ENCODE data around the gene UBAC2. TPM values are rescaled to one million over a fixed set of nuclear protein-coding genes. Genes with fewer than 3 reads are reported as not detected.

The UBAC2 gene
- total and polyA plus RNA-seq, 2 donors (not counting 3 experiments of a cell fraction or from before 2014, with no cell fraction given): 45.7 to 54.4 TPM

- no peak for DNase-seq (ENCODE audit: low read depth, low spot score)
- no peak for FAIRE-seq
- H3K9me1 ChIP-seq (replicated peaks; ENCODE audit: control insufficient read depth, extremely low read depth, insufficient read depth, low read length): no peaks in the 10 kb centered on the region
- intact Hi-C loops (cut with micrococcal nuclease) (no loop called here), dilution Hi-C loops (cut with MboI; ENCODE audit: extremely low pct_ligation_motif_present, low sequenced_read_pairs) (no loop called here)
- ChIA-PET POLR2A (no interaction called here), CTCF (interaction anchor here (0.9 kb wide), 1 partner anchor 103 kb away, joined by 3 read pairs; no protein-coding TSS in a partner anchor)
- H2AFZ ChIP-seq (ENCODE audit: low read depth, low read length): no peak overlapping the region
- H3K27me3 ChIP-seq (ENCODE audit: control insufficient read depth in 2 of 2, insufficient read depth in 2 of 2, low read length in 2 of 2): no peaks in the 10 kb centered on the region
- H3K27ac ChIP-seq (ENCODE audit: insufficient read depth, low read depth, low read length): no peak overlapping the region
- H3K79me2 ChIP-seq (ENCODE audit: control insufficient read depth, insufficient read depth, low read length): no peaks in the 10 kb centered on the region
- H3K9me3 ChIP-seq (replicated peaks; ENCODE audit: control insufficient read depth, insufficient read depth, low read length): no peaks in the 10 kb centered on the region
- no TSS peak for BruUV-seq (replicated peaks)
- no peaks in the 10 kb centered on the region for H4K20me1 ChIP-seq (replicated peaks; ENCODE audit: control insufficient read depth, extremely low read depth, insufficient read depth, low read length)
- H3K9ac ChIP-seq (replicated peaks; ENCODE audit: extremely low read depth, insufficient read depth, low read length): no peak overlapping the region
- H3K4me3 ChIP-seq (replicated peaks in 1 of 3; ENCODE audit: insufficient read depth in 1 of 3, low read depth in 1 of 3, low read length in 3 of 3): no peak overlapping the region
- peaks cover 0 to 2% of the 10 kb centered on the region in 2 experiments for H3K36me3 ChIP-seq (ENCODE audit: control insufficient read depth in 2 of 2, extremely low read depth in 1 of 2, insufficient read depth in 2 of 2, low read length in 2 of 2)
- no peak overlapping the region for H3K4me2 ChIP-seq (ENCODE audit: insufficient read depth, low read length)
- no peak for TF ChIP-seq MAX (IDR thresholded peaks at IDR 0.05; ENCODE audit: insufficient read depth, insufficient read length)
- TF ChIP-seq POLR2A (IDR thresholded peaks at IDR 0.05; ENCODE audit: low read depth, low read length): no peak
- TF ChIP-seq GATA2 (IDR thresholded peaks at IDR 0.05; ENCODE audit: insufficient read depth, insufficient read length, low read depth, low read length): no peak
- TF ChIP-seq FOS (IDR thresholded peaks at IDR 0.05; ENCODE audit: borderline replicate concordance, insufficient read depth, low read length): no peak
- TF ChIP-seq JUN (IDR thresholded peaks at IDR 0.05; ENCODE audit: borderline replicate concordance, insufficient read depth, insufficient read length, low read depth): no peak
- TF ChIP-seq POLR2AphosphoS5 (IDR thresholded peaks at IDR 0.05; ENCODE audit: insufficient read depth, low read depth, low read length): no peak
- TF ChIP-seq MYC (IDR thresholded peaks at IDR 0.05; ENCODE audit: low read depth, low read length): no peak
- no peak for TF ChIP-seq CTCF (IDR thresholded peaks at IDR 0.05; ENCODE audit: extremely low read depth in 1 of 2, insufficient read depth in 1 of 2, low read depth in 1 of 2, low read length in 2 of 2)
- no peak for TF ChIP-seq EZH2 (IDR thresholded peaks at IDR 0.05; ENCODE audit: borderline replicate concordance, low read depth, low read length, severe bottlenecking)
- no peaks in the 10 kb centered on the region for H3K4me1 ChIP-seq (ENCODE audit: control insufficient read depth, extremely low read depth, insufficient read depth, low read length)
Observed at GRCh38 chr13:99371956-99372355, 171.3 kb downstream of the UBAC2 start.
